Left kidney (tissue), 2 donors: ENCODE data around the gene DDX39A. TPM values are rescaled to one million over a fixed set of nuclear protein-coding genes. Genes with fewer than 3 reads are reported as not detected.
"Not testable (repeated sequence)": the region's sequence is repeated elsewhere in the genome, so short reads cannot be mapped to it uniquely, and the experiment has no call there.

Experiments used
- DNase-seq: peaks from one replicate; pipeline ENCODE4 v3.0.0-alpha.2; 2013
- polyA plus RNA-seq: library from polyadenylated mRNA; unstranded; fragments of 120-200 nt; gene quantifications from one replicate; pipeline ENCODE4 v1.2.1, GENCODE V29; 2013; ENCODE audit not compliant: insufficient read length

The DDX39A gene
- polyA plus RNA-seq, 1 donor = 59.2 TPM

DNA sequence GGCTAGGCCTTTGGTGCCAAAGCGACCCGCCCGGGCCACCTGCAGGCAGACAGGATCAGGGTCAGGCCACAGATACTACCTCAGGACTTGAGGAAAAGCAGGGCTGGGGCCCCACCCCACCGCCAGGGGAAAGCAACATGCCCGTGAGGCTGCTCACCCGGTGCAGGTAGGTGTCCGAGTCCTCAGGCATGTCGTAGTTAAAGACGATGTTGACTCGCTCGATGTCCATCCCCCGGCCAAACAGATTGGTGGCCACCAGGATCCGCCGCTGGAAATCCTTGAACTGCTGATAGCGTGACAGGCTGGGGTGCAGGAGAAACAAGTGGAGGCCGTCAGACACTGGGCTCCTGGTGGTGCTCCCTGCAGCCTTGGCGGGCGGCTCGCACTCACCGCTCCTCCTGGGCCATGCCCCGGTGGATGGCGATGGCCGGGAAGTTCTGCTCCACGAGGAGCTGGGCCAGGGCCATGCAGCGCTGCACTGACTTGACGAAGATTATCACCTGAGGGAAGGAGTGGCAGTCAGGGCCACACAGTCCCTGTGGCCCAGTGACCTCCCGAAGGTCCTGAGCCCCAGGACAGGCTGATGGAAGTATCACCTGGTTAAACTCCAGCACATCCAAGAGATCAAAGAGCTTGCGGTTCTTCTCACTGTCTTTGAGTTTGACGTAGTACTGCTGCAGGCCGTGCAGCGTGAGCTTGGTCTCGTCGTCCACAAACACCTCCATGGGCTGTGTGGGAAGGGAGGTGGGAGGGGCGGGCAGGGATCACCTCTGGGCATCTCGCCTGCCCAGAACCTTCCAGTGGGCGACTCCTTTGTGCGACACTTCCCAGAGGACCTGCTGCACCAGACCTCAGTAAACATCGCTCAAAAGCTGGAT, 9.8 kb downstream of the DDX39A start:
- no peak for DNase-seq

DNA sequence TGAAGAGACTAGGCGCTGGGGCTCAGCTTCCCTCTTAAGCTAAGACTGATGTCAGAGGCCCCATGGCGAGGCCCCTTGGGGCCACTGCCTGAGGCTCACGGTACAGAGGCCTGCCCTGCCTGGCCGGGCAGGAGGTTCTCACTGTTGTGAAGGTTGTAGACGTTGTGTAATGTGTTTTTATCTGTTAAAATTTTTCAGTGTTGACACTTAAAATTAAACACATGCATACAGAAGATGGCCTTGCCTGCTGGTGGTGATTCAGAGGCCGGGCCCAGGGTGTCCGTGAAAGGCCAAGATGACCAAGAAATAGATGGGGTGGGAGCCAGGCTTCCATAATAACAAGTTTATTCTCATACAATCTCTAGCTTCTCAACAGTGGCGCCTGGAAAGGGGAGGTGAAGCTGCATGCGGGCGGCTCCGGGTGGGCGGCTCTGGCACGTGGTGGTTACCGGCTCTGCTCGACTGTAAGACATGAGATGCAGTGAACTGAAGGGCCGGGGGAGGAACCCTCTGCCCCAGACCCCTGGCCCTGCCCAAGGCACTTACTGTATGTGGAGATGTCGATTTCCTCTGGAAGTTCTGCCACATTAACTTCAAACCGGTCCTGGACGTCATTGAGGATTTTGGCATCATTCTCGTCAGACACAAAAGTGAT, 10.5 kb downstream of the DDX39A start:
- no peak for DNase-seq

GRCh38 chr19:14407605-14408484, 11.3 kb downstream of the DDX39A start:
- no peak for DNase-seq

- DNase-seq = no peak
These were observed 12.3 kb downstream of the DDX39A start for GRCh38 chr19:14406645-14407401.

- DNase-seq = peak; percentile 89
These were observed 13.1 kb downstream of the DDX39A start for GRCh38 chr19:14405758-14406644.

DNA sequence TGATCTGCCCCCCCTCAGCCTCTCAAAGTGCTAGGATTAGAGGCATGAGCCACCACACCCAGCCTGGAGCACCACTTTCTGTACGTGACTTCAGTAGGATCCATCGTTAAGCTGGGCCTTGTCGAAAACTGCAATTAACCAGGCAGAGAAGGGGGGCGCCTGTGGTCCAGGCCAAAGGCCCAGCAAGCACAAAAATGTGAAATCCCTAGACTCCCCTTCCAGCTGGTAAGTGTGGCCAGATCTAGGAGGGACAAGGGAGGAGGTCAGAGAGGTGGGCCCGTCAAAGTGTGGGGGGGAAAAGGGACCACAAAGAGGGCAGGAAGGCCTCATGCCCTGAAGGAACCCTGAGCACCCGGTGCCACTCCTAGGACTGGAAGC, 13.8 kb downstream of the DDX39A start:
- no peak for DNase-seq

DNA sequence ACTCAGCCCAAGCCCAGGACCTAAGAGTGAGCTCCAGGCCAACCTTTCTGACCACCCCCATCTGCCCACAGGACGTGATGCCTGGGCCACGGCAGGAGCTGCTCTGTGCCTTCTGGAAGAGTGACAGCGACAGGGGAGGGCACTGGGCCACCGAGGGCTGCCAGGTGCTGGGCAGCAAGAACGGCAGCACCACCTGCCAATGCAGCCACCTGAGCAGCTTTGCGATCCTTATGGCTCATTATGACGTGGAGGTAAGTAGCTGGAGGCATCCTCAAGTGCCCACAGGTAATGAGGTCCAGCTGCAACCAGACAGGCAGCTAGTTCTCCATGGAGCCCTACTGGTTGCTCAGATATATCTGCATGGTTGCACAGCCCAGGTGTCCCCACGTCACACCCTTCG, 14.8 kb downstream of the DDX39A start:
- no peak for DNase-seq

DNA sequence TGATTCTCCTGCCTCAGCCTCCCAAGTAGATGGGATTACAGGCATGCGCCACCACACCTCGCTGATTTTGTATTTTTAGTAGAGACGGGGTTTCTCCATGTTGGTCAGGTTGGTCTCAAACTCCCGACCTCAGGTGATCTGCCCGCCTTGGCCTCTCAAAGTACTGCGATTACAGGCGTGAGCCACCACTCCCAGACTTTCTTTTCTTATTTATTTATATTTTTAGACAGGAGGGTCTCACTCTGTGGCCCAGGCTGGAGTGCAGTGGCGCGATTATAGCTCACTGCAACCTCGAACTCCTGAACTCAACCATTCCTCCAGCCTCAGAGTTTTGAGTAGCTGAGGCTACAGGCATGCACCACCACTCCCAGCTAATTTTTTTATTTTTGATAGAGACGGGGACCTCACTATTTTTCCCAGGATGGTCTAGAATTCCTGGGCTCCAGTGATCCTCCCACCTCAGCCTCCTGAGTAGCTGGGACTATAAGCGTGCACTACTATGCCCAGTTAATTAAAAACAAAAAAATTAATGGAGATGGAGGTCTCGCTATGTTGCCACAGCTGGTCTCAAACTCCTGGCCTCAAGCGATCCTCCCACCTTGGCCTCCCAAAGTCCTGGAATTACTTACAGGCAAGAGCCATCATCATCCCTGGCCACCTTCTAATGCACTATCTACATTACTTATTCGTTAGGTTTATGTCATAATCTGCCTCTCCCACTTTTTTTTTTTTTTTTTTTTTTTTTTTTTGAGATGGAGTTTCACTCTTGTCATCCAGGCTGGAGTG, 15.8 kb downstream of the DDX39A start:
- not testable (repeated sequence) for DNase-seq

- DNase-seq = no peak
These were observed 16.6 kb downstream of the DDX39A start for GRCh38 chr19:14402332-14403144.

- no peak for DNase-seq
These were observed 17.5 kb downstream of the DDX39A start for GRCh38 chr19:14401468-14402195.

- no peak for DNase-seq
These were observed 18.1 kb downstream of the DDX39A start for GRCh38 chr19:14400951-14401431.

- not testable (repeated sequence) for DNase-seq
These were observed 22.0 kb downstream of the DDX39A start for GRCh38 chr19:14397168-14397567.

GRCh38 chr19:14396730-14397129, 22.4 kb downstream of the DDX39A start:
- not testable (repeated sequence) for DNase-seq

DNA sequence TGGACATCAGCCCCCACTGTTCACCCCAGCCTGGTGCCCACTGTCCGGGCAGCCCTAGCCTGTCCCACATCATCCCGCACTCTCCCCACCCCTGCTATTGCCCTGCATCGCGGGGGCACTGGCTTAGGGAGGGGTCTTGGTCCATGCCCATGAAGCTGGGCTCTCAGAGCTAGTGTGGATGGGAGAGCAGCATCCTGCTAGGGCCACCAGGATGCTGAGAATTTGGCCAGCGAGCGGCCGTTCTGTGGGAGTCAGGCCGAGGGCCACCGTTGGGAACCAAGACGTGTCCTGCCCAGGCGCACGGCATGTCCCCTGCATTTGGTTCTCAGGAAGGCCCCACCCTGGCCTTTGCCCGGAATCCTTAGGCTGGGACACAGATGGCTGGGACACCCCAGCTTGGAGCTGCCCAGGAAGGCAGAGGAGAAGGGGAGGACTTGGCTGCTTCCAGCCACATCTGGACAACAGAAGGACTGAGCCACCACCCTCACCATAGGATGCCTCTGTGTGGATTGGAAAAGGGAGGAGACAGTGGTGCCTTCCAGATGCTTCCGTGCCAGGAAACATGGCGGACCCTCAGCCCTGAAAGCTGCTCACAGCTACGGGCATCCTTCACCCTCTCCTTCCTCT, 23.3 kb downstream of the DDX39A start:
- no peak for DNase-seq

DNA sequence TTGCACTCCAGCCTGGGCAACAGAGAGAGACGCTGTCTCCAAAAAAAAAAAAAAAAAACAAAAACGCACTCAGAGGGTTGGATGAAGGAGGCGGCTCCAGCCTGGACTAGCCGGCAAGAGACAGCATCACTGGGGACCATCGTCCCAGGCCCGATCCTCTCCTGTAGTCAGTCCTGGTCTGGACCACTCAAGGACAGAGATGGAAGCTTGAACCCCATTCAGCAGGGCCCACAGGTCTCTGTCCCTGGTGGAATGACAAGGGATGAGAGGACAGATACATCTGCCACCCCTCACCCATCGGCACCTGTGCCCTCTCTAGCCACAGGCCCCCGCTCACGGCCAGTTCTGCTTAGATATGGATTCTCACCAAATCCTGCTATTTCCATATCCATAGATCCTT, 23.9 kb downstream of the DDX39A start:
- no peak for DNase-seq

DNA sequence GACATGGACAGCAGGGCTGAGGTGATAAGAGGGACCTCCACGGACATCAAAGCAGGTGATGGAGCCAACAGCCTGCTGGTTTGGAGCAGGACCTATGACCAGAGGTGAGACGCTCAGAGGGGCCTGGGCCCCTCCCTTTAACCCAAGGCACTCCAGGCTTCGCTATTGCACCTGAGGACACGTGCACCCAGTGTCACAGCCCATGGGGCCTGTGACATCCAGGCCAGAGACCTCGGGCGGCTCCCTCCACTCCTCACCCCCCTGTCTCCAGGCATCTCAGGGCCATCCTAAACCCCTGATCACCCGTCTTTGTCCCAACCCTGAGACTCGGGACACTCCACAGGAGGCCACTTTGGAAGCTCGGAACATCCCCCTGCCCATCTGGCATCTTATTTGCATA, 25.0 kb downstream of the DDX39A start:
- DNase-seq = no peak

GRCh38 chr19:14393329-14393728, 25.8 kb downstream of the DDX39A start:
- DNase-seq = no peak
